Measurements from ENCODE around the gene FCRL3. TPM values are rescaled to one million over a fixed set of nuclear protein-coding genes. Genes with fewer than 3 reads are reported as not detected.

The FCRL3 gene
- polyA plus RNA-seq, 1 donor, result not detected

DNA sequence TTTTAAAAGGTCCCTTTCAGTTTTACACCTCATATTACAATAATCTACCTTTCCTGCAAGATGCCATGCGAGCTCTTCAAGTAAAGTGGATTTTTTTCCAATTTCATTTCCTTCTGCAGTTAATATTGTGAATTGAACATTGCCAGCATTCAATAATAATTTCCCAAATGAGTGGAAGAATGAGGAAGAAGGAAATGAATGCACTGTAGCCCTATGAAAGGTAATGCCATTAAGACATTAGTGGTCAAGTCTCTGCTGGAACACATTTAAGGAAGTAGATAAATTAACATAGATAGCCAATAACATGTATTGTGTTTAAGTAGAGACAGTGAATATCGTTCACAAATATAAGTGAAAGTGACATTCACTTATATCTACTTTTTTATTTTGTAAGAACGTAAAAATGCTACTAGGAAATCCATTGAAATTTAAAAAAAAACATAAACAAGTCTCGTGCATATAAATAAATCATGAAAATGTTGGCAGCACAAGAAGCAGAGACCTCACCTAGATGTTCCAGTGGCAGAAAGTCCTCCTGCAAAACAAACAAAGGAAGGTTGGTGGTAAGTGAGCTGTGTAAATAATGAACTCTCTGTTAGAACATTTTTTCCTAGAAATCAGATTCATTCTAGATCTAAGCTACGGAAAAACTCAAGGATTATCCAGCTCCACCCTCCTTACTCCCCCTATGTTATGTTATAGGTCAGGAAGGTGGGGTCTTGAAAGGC, 17.7 kb downstream of the FCRL3 start:
- no peak for DNase-seq

GRCh38 chr1:157678721-157679120, 21.8 kb downstream of the FCRL3 start:
- no peak for DNase-seq

DNA sequence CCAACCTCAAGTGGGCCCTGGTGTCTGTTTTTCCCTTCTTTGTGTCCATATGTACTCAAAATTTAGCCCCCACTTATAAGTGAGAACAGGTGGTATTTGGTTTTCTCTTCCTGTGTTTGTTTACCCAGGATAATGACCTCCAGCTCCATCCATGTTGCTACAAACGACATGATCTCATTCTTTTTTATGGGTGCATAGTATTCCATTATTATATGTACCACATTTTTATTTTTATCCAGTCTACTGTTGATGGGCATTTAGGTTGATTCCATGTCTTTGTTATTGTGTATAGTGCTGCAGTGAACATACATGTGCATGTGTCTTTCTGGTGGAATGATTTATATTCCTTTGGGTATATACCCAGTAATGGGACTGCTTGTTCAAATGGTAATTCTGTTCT, 27.6 kb downstream of the FCRL3 start:
- no peak for DNase-seq

DNA sequence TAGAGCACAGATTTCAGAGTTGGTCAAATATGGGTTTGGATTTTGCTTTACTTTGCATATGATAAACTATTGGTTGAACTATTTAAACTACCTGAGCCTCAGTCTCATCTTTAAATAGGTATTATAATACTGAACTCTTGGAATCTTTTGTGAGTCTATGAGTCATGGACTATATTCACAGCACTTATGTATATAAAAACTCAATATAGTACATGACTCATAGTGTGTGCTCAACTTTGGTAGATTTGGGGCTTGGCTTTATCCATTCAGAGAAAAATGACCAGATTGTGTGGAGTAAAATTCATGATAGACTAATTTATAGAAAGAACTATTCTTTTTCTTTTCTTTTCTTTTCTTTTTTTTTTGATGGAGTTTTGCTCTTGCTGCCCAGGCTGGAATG, 28.7 kb downstream of the FCRL3 start:
- DNase-seq, result no peak

DNA sequence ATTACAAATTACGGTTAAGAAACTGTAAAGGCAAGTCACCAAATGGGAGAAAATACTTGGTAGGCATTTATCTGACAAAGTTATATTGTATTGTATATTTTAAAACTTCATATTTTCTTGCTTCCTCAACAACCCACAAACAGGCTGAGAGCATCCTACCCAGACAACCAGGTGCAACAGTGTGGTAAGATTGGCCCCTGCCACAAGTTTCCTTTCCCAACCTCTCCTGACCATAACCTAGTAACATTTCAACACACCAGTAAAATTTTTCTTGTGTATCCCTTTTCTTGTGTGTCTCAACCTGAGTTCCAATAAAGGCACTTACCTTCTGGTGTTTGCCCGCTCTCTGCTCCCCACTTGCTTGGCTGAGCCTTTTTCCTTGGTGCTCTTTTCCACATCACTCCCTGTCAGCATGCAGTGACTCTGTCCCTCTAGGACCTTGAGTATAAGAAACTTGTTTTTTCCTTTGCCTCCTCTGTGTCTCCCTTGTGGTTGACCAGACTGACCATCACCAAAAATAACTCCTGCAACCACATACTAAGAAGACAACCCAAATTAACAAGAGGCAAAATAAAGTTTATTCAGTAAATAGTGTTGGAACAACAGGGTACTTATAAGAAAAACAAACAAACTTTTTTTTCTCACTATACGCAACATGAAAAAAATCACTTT, 40.9 kb downstream of the FCRL3 start:
- no peak for DNase-seq

- DNase-seq, result no peak
Observed at GRCh38 chr1:157658571-157658970, 42.0 kb downstream of the FCRL3 start.

DNA sequence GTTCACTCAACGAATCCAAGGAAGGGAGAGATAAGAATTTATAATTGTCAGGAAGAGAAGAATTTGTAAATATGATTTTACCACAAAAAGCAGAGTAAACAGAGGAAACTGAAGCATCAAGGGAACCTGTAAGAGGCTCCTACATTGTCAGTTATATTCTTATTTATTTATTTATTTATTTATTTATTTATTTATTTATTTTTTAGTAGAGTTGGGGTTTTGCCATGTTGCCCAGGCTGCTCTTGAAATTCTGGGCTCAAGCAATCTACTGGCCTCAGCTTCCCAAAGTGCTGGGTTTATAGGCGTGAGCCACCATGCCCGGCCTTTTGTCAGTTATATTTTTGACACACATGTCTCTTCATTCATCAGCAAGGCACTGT, 47.1 kb downstream of the FCRL3 start:
- DNase-seq, result no peak

- DNase-seq, result no peak
Observed at GRCh38 chr1:157652859-157653493, 47.6 kb downstream of the FCRL3 start.

- no peak for DNase-seq
Observed at GRCh38 chr1:157648317-157648716, 52.3 kb downstream of the FCRL3 start.

- DNase-seq, result no peak
Observed at GRCh38 chr1:157646144-157646543, 54.4 kb downstream of the FCRL3 start.

DNA sequence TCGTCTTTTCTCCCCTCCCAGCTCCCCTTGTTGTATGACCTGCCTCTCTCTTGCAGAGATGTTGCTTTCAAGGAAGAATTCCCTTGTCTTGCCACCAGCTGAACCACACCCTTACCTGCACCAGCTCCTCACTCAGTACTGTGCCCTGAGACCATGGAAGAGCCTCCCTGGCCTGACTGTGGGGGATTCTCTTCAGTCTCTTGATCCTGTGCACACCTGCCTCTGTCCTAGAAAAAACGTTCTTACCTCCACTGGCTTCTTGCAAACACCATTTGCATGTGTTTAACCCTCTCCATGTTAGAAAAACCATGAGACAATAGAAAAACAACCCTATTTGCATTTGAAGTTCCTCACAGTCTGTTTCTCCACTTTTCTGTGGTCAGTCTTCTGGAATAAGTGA, 59.4 kb downstream of the FCRL3 start:
- no peak for DNase-seq

- DNase-seq, result no peak
Observed at GRCh38 chr1:157639800-157640199, 60.8 kb downstream of the FCRL3 start.

GRCh38 chr1:157628773-157629172, 71.8 kb downstream of the FCRL3 start:
- no peak for DNase-seq

Other genes starting within 250 kb of the FCRL3 start
- 0.17 TPM for gene FCRL5, start 148.3 kb downstream of the FCRL3 start, polyA plus RNA-seq (ENCODE audit: insufficient read length)
- gene FCRL4, start 102.7 kb downstream of the FCRL3 start, polyA plus RNA-seq (ENCODE audit: insufficient read length), result not detected
- gene FCRL2, start 76.4 kb upstream of the FCRL3 start, polyA plus RNA-seq (ENCODE audit: insufficient read length), result 0.17 TPM
- 0.05 TPM for gene FCRL1, start 119.4 kb upstream of the FCRL3 start, polyA plus RNA-seq (ENCODE audit: insufficient read length)
- not detected for gene CD5L, start 141.0 kb upstream of the FCRL3 start, polyA plus RNA-seq (ENCODE audit: insufficient read length)

Data from left kidney (tissue), 2 donors.